GDM1 (cell line): Measurements from ENCODE around the gene NEO1.
"Not testable (repeated sequence)": the region's sequence is repeated elsewhere in the genome, so short reads cannot be mapped to it uniquely, and the experiment has no call there.

Experiments used
- DNase-seq: peaks from one replicate; lab custom pipeline; 2025; lab: John Stamatoyannopoulos, UW

NEO1 gene

GRCh38 chr15:73264881-73265280 lies 212.6 kb downstream of the NEO1 start:
- DNase-seq: no peak

- no peak for DNase-seq
Measured at GRCh38 chr15:73265536-73266153, 213.4 kb downstream of the NEO1 start.

- no peak for DNase-seq
Measured at GRCh38 chr15:73268457-73268856, 216.2 kb downstream of the NEO1 start.

GRCh38 chr15:73270366-73271097 lies 218.3 kb downstream of the NEO1 start:
- no peak for DNase-seq

GRCh38 chr15:73273181-73274002 lies 221.1 kb downstream of the NEO1 start:
- DNase-seq: peak; percentile 15

GRCh38 chr15:73275862-73276261 lies 223.6 kb downstream of the NEO1 start:
- DNase-seq: no peak

GRCh38 chr15:73282567-73283365 lies 230.5 kb downstream of the NEO1 start:
- DNase-seq: no peak

- DNase-seq: no peak
Measured at GRCh38 chr15:73283366-73283962, 231.2 kb downstream of the NEO1 start.

- no peak for DNase-seq
Measured at GRCh38 chr15:73284090-73284716, 231.9 kb downstream of the NEO1 start.

- no peak for DNase-seq
Measured at GRCh38 chr15:73286311-73286710, 234.0 kb downstream of the NEO1 start.

GRCh38 chr15:73287019-73287418 lies 234.8 kb downstream of the NEO1 start:
- DNase-seq: no peak

- DNase-seq: no peak
Measured at GRCh38 chr15:73291441-73291840, 239.2 kb downstream of the NEO1 start.

- DNase-seq: no peak
Measured at GRCh38 chr15:73293773-73294172, 241.5 kb downstream of the NEO1 start.

GRCh38 chr15:73295630-73296286 lies 243.5 kb downstream of the NEO1 start:
- DNase-seq: no peak

- DNase-seq: no peak
Measured at GRCh38 chr15:73296609-73297353, 244.5 kb downstream of the NEO1 start.

- no peak for DNase-seq
Measured at GRCh38 chr15:73298522-73299245, 246.4 kb downstream of the NEO1 start.

GRCh38 chr15:73300286-73300685 lies 248.0 kb downstream of the NEO1 start:
- not testable (repeated sequence) for DNase-seq

- no peak for DNase-seq
Measured at GRCh38 chr15:73303636-73304035, 251.4 kb downstream of the NEO1 start.
